Myocyte (in vitro differentiated cells): ENCODE measurements around the gene TNKS1BP1. TPM values are rescaled to one million over a fixed set of nuclear protein-coding genes. Genes with fewer than 3 reads are reported as not detected.
"Not testable (repeated sequence)": the region's sequence is repeated elsewhere in the genome, so short reads cannot be mapped to it uniquely, and the experiment has no call there.

Source experiments
- DNase-seq: peaks from one replicate; pipeline ENCODE4 v3.0.0-alpha.2; 2012; ENCODE audit warnings: low read depth
- total RNA-seq: library from RNA; depleted of rRNA; stranded (reverse); fragments of >200 nt; gene quantifications from 2 replicates; pipeline ENCODE4 v1.2.3, GENCODE V29; 2014

Gene TNKS1BP1
- total RNA-seq, 1 donor from 2014 or later: 75.6 TPM

DNA sequence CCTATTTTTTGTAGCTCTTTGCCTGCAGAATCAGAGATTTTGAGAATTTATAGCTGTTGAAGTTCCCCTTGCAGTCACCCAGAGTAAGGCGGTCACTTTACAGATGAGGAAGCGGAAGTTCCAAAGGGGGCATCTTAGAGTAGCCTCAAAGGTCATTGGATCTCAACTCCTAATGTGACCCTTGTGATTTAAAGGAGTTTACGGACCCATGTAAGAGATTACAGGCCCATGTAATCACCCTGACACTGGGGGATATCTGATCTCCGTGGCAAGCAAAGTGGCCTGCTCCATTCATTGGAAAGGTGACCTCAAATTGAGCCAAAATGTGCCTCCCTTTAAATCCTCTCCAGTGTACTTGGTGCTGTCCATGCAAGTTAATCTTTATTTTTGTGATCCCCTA is 29.1 kb upstream of the TNKS1BP1 start:
- no peak for DNase-seq

DNA sequence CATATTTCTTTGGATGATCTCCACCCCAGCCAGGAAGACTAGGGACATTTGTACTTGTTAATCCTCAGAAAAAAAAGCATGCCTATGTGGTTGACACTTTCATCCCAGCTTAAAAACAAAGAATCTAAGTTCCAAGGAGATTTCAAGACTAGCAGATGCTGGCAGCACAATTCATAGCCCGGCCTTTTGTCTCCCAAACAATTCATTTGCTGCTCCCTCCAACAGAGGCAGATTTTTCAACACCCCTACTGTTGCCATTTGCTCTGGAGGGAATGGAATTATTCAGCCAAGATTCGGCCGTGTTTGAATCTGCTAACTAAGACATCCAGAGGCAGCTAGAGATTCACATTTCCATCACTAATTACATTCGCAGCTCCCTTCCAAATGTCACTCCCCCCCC is 28.7 kb upstream of the TNKS1BP1 start:
- no peak for DNase-seq

DNA sequence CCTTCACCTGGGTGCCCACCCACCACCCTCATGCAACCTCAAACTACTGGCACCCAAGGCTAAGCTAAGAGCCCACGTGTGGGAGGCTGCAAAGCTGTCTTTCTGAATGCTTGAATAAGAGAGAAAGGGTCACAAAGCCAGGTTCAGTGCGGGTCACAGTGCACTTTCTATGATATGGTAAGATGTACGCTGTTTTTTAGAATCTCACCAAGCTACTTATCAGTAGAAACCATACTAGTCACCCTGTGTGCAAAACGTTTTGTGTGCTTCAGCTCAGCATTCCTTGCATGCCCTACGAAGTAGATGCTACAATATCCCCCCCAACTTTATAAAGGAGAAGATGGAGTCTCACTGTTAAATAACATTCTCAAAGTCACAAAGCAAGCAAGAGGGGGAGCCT is 28.3 kb upstream of the TNKS1BP1 start:
- no peak for DNase-seq

DNA sequence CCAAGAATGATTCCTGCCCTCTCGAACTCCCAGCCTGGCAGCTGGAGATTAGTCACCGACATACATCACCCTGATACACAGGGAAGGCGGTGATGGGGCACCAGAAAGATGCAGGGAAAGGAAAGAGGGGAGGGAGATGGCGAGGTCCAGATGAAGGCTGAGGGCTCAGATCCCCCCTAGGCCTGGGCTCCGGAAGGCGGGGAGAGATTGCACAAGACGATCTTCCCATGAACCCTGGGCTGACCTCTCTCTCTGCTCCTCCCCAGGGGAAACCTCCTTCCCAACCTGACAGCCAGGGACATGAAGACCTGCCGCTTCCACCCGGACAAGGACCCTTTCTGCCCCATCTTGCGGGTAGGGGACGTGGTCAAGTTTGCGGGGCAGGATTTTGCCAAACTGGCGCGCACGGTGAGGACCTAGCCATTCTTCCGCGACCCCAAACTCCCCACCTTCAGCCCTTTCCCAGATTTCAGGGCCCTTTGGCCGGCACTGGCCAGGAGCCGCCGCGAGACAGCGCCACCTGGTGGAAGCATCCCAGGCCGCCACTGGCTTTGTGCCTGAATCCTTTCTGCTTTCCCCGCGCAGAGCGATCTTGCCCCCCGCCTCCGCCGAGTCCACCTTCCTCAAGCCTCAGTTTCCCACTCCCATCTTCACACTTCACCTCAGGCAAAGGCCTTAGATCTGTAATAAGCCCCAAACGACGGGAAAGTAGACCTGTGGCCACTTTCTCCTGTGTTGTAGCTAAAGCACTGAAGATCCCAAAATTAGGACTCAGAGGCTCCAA is 24.9 kb upstream of the TNKS1BP1 start:
- peak; percentile 39 for DNase-seq

DNA sequence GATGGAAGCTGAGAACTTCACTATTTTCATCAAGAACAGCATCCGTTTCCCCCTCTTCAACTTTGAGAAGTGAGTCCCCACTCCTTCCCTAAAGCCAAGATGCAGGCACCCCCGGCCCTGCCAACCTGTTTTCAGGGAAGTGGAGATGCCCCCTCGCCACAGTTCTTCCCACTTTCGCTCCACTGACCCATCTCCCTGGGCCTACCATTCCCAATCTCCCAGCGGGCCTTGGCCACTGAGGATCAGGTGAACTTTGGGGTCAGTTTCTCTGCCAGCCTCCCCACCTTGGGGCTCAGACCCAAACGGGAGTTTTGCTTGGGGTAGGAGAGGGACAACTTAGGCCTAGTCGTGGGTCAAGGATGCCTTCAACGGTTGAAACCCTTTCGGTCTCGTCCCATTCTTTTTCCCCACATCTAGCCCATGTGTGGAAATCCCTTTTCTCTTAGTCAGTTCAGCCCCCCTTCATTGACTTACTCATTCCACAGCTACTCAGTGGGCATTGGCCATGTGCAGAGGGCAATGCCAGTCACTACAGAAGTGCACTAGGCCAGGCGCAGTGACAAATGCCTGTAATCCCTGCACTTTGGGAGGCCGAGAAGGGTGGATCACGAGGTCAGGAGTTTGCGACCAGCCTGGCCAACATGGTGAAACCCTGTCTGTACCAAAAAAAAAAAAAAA is 24.0 kb upstream of the TNKS1BP1 start:
- DNase-seq: no peak

DNA sequence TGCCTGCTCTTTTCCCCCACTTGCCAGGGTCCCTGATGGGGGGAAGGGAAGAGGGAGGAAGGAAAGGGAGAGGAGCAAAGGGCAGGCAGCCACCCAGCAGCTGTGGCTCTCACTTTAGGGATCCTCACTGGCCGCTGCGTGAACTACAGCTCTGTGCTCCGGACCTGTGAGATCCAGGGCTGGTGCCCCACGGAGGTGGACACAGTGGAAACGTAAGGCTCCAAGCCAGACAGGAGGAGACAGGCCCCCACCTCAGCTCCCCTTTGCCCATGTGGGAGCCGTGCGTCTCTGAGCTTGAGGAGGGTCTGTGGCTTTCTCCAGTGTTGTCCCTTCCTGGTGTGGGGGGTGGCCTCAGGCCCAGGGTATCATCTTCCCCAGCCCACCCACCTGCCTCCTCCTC is 23.3 kb upstream of the TNKS1BP1 start:
- DNase-seq: no peak

DNA sequence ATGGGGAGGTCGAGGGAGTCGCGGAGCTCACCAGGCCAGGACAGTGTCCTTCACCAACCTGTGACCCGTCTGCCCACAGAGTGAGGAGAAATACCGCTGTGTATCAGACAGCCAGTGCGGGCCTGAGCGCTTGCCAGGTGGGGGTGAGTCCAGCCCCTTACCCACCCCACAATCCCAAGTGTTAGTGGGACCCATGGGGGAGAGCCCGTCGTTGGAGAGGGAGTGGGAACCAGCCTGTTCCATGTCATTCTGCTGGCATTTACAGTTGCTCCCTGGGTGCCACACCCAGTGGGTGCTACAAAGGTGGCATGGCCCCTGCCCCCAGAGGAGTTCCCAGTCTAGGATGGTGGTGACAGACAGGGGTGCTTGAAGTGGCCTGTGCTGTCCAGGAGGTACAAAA is 22.6 kb upstream of the TNKS1BP1 start:
- DNase-seq: no peak

DNA sequence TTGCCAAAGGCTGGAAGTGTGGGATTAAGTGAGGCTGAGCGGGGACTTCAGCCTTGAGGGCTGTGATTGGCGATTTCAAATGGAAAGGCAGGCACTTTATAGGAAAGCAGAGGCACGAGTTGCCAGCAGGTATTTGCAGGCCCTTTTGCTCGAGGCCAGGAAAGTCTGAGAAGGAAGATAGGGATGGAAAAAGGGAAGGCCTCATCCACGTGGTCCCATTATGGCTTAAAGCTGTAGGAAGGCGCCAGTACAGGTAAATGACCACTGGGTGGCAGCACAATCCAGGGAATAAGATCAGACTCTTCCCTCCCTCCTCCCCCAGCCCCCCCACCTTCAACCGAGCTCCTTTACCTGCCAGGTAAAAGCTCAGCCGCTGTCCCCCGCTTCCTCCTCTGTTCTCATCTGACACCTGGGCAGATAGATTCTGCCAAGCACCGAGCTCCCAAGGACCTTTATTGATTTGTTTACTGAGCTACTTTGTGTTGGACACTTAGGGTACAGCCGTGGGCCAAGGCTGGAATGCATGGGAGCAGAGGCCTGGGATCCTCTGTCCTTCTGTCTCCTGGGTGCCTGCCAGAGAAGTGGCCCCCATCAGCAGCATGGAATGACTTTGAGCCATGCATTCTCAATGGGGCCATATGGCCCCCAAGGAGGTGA is 20.9 kb upstream of the TNKS1BP1 start:
- peak; percentile 71 for DNase-seq

DNA sequence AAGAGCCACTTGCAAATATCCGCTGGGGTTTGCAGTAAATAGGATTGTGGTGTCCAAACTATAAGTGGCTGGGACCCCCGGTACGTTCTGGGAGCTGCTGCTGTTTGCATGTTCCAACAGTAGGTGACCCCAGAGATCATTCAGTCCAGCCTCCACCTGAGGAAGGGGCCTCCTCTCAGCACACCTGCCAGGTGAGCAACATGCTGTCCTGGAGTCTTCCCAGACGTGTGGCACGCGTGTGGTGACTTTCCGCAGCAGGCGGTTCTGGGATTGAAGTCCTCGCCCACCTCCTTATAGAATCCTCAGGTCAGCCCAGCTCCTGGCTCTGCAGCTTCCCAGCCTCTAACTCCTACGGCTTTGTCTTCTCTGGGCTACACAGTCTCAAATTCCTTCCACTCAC is 20.1 kb upstream of the TNKS1BP1 start:
- no peak for DNase-seq

DNA sequence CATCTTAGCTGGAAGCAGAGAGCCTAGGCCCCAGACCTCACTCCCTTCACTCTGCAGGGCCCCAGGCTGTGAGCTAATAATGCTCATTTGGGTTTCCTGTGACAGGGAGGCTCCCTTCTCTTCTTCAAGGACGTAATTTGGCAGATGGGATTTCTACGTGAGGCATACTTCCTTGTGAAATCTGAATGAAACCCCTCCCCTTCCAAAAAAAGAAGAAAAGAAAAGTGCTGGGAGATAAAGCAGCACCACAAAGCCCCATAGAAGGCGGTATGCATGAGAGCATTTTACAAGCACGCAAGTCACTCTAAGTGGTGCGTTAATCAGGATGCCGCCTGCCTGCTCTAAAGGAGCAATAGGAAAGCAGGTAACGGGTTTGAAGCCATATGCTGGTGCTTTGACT is 19.1 kb upstream of the TNKS1BP1 start:
- DNase-seq: no peak

DNA sequence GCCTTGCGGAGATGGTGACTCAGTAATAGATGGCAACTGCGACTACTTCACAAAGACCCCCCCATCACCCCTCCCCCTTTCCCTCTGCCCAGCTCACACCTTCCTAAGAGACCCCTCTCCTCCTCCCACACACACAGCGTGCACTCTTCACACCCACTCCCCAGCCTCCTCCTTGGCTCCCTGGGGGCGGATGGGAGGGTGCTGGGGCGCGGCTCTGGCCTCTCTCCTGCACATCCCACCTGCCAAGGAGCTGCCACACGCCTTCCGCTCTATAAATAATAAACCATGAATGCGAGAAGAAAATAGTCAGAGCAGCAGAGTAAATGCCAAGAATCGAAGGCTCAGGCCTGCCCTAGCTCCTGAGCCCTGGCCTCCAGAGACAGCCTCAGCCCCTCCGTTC is 17.9 kb upstream of the TNKS1BP1 start:
- no peak for DNase-seq

DNA sequence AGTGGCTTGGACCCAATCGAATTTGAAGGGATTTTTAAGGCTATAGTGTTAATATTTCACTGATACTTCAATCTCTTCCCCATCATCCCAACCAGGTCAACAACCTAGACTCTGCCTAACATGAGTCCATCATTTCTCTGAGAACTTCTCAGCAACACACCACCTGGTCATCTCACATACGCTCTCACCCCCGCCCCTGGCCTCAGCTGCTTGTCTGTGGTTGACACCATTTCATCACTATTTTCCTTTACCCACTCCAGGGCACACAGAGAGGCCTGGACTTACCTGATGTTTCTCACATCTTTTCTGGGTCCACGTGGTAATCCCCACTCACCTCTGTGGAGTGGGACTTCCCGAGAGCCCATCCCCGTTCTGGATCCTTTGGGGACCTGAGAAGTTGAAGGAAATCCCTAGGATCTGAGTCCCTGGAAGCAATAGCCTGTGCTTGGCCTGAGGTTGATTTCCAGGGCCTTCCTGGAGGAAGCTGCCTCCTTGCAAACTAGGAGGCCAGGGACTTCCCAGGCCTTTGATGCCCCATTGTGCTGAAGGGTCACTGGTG is 16.6 kb upstream of the TNKS1BP1 start:
- DNase-seq: peak; percentile 32

DNA sequence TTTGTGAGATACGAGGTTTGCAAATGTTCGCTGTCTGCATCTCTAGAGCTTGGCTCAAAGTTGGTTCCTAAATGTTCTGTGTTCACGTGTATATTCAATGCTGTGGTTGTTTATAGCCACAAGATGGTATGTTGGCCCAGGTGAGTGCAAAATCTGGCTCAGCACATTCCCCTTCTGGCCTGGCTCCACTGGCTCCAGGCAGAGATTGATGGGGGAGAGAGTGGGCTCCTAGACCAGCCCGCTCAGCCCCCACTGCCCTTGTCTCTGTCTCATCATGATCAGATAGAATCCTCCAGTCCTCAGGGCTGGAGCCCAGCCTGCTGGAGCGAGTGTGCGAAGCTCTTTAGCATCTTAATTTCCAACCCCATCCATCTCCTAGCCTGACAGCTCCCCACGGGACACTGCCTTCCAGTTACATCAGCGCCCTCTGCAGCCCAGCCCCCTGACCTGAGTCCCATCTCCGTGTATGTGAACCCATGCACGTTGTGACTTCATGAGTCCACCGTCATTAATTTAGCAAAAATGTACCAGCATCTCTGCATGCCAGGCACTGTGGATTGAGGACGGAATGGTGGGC is 15.4 kb upstream of the TNKS1BP1 start:
- DNase-seq: peak; percentile 35

DNA sequence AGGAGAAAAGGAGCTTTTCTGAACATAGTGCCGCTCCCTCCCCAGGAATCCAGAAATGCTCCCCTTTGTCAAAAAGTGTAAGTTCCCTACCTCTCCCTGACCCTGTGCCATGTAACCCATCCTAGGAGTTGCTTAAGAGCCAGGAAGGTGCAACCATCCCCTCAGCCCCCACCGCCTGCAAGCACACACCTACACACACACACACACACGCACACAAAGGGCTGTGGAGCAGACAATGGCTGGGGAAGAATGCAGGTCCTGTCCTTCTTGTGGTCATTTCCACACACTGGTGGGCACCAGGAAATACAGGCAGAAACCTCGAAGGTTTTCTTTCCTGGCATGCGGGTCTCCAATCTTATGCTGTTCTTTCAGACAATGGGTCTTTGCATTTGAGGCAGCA is 14.6 kb upstream of the TNKS1BP1 start:
- DNase-seq: no peak

DNA sequence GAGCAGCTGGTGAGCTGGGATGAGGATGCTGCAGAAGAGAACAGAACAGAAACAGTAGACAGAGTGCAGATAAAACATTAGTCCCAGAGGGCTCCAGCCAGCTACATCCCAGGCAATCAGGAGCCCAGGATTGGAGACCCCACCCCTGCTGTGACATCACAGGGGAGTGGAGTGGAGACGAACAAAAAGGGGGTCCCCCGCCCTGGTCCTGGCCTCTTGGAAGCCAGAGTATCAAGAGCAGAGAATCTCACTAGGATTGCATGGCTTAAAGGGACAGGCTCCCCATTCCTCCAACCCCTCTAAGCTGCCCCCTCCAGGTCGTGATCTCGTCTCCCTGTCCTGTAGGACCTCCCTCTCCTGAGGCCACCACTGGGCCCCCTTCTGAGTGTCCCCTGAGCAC is 13.4 kb upstream of the TNKS1BP1 start, which contains the start of gene P2RX3:
P2RX3 (plus strand) TSS at position 211 of the 400 bp plus-strand sequence. CDS start 199 bp downstream, outside the sequence.
- DNase-seq: no peak

DNA sequence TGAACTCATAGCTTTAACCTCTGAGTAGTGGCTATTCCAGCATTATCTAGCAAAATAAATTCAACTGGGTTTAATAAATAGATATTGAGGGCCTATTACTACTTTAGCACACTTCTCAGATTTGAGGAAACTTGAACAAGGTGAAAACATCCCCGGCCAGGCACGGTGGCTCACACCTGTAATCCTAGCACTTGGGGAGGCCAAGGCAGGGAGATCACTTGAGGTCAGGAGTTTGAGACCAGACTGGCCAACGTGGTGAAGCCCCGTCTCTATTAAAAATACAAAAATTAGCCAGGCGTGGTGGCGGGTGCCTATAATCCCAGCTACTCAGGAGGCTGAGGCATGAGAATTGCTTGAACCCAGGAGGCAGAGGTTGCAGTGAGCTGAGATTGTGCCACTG is 12.1 kb upstream of the TNKS1BP1 start:
- not testable (repeated sequence) for DNase-seq

DNA sequence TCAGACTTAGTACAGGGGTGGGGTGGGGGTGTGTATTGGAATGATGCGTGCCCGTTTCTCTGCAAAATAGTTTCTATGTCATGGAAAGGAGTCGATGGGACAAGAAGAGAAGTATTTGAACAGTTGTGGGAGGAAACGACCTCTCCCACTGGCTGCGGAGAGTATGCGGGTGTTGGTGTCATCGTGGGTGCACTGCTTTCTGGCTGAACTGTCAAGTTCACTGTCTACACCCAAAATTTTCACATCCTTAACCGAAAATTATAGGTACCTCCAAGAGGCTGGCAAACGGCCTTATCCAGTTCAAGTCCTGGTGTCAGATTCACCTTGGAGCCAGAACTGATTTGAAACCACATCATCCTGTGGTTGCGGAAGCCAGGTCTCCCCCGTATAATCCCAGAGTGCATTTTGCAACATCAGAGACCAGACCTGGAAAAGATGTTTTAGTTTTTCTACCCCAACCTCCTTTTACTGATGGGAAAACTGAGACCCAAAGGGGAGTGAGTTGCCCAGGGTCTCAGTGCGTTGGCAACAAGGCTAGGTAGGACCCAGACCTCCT is 11.4 kb upstream of the TNKS1BP1 start:
- no peak for DNase-seq

DNA sequence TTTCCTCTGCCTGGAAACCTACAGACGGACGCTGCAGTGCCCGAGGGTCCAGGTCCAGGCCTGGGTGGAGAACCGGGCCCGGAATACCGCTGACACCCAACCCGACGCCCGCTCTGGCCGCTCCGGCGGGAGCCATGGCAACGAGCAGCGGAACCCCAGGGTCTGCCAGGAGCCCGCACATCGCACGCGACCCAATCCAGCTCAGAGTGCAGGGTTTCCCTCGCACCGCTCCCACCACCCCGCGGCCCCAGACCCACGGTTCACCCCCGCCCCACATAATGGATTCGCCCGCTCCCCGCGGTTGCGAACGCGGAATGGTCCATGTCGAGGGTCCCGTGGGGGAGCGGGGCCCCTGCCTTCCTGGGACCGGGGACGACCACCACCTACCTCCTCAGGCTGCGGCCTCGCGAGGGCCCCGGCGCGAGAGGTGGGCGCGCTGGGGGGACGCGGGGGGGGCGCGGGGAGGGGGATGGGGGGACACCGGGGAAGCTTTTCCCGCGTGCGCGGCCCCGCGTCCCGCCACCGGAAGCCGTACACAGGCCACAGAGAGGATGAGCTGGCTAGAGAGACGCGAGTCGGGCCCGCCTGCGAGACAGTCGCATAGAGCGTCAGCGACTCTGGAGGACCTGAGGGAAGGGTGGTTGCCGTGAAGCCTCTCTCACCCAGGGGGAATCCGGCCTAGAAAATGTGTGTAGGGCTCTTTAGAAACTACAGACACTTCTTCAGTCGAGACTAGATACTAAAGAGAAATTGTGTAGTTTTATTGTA is 10.8 kb upstream of the TNKS1BP1 start, which contains the start of gene SSRP1:
SSRP1 (minus strand) TSS at position 550 of the 768 bp plus-strand sequence. CDS start 771 bp downstream, outside the sequence.
- DNase-seq: peak; percentile 92

DNA sequence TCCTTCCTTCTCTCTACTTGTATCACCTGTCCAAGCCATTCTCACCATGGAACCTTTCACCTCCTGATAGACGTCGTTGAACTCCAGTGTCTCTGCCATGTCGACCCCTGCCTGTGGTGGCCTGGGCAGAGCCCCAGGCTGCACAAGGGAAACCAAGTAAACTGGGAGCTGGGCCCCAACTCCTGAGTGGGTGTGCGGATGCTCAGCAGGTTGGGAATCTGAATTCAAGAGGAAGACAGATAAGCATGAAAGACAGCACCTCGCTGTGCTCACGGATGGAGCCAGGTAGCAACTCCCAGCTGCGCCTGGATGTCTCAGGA is 10.2 kb upstream of the TNKS1BP1 start:
- DNase-seq: no peak

DNA sequence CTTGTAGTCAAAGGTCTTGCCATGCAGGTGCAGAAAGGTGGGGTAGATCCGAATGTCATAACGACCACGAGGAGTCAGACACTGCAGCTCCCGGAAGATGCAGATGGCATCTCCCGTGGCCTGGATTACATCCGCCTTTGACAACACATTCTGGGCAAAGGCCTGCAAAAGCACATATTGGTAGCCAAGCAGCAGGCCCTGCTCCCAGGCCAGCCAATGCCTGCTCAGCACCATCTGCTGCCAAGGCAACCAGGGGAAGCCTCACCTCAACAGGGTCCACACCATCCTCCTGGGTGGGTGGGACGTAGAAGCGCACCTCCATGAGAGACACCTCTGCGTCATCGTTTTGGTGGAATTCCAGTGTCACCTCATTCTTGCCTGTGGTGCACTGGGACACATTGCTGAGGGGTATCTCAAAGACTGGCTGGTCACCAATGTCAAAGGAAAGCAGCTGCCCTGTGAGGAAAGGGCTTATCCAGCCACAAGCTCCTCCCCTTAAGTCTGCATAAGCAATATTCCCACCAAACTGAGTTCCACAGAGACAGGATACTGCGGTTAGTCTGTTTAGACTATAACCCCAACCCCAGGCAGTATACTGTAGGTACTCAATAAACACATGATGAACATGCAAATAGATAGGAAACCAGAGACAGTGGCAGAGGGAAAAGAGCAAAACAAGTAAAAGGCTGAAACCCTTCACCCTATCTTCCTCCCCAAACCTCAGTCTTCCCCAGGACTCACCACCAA is 8.1 kb upstream of the TNKS1BP1 start:
- no peak for DNase-seq
